ENCODE results near the gene KNDC1. TPM values are rescaled to one million over a fixed set of nuclear protein-coding genes. Genes with fewer than 3 reads are reported as not detected.

The KNDC1 gene
- total RNA-seq, 1 experiment from 2014 or later = 0.39 TPM

DNA sequence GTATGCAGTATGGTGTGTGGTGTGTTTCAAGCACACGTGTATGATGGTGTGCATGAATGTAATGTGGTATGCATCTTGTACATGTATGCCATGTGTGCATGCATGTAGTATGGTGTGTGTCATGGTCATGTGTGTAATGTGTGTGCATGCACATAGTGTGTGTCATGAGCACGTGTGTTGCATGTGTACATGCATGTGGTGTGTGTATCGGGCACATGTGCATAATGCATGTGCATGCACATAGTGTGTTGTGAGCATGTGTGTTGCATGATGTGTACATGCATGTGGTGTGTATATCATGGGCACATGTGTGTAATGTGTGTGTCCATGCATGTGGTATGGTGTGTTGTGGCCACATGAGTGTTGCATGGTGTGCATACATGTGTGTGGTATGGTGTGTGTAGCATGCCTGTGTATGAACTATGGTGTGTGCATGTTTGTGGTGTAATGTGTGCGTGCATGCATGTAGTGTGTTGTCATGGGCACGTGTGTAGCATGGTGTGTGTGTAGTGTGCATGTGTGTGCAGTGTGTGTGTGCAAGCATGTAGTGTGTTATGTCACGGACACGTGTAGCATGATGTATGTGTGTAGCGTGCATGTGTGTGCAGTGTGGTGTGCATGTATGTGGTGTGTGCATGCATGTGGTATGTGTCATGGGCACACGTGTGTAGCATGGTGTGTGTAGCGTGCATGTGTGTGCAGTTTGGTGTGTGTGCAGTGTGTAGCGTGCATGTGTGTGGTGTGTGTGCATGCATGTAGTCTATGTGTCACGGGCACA is 17.6 kb downstream of the KNDC1 start:
- no peak for DNase-seq (ENCODE audit: low spot score)

DNA sequence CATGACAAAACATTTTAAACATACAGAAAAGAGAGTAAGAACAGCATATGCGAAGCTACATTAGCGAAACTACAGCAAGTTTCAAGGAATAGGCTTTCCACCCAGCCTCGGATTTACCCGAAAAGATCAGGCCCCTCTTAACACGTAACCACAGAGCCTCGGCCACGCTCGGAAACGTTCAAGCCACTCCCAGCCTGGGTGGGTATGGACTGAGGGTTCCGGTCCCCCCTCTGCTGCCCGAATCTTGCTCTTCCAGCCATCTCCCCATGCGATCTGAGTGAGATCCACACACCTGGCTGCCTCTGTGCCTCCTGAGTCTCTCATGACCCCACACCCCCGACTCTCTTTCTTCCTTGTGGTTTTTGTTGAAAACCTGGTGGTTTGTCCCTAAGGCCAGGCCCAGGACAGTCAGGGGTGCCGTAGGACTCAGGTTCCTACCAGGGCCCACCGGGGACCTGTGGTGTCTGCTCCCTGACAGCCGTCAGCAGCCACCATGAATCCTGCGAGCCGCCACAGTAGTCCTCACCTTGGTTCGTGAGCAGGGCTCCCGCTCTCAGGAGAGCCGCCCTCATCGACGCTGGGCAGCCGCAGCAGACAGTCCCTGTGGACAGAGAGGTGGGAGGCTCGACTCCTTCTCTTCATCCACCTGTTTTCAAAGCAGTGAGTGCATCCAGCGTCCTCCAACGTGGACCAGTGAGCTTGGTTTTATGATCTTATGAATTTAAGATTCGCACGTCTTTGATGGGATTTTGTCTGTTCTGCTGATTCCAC is 18.5 kb downstream of the KNDC1 start:
- no peak for DNase-seq (ENCODE audit: low spot score)

GRCh38 chr10:133179128-133179520 is 19.1 kb downstream of the KNDC1 start:
- DNase-seq (ENCODE audit: low spot score) = no peak

- no peak for DNase-seq (ENCODE audit: low spot score)
Observed at GRCh38 chr10:133179651-133180050, 19.6 kb downstream of the KNDC1 start.

DNA sequence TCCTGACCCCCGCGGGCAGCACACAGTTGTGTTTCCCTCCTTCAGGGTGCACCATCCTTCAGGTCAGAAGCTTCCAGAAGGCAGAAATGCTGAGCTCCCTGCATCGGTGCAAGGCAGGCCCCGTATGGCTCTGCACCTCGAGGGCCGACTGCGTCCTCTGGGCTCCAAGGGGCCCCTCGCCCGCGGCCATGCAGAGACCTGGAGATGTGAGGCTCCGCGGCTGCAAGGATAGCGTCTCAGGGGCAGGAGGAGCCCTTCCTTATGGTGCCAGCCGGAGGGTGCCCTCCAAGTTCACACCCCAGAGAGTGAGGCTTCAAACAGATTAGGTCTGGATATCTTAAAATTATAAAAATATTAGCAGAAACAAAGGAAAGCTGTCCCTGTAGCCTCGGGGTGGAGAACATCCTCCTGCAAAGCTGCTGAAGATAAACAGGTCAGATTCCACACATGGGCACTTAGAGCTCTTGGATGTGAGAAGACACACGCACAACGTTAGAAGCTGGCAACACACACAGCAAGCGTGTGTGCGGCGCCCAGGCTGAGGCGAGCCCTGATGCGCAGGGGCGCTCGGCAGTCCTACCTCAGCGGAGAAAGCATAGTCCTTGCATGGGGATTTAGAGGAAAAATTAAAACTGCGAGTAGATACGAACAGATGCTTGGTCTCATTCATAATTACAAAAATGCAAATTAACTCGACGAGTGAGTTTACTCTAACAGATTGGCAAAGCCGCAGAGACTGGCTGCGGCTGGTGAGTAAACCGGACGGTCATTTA is 20.4 kb downstream of the KNDC1 start:
- DNase-seq (ENCODE audit: low spot score) = no peak

DNA sequence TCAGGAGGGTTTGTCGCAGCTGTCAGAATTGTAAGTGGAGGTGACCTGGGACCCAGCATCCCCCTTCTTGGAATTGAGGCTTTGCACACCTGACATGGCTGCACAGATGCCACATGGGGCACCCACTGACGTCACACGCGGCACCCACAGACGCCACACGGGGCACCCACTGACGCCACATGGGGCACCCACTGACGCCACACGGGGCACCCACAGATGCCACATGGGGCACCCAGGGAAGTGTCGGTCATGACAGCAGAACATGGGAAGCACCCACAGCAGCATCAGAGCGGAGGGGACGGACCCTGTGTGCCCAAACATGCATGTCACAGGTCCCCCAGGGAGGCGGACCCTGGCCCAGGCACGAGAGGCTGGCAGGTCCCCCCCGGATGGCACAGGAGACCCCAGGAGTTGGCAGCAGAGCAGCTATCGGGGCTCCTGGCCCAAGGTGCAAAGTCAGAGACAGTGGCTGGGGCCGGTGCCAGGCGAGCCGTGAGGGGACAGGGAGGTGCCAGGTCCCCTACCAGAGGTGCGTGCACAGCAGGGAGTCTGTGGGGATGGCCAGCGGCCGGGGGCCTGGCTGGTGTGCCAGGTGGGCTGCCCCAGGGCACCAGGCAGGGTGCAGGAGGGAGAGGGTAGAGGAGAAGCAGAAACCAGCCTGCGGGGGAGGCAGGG is 21.1 kb downstream of the KNDC1 start:
- no peak for DNase-seq (ENCODE audit: low spot score)

DNA sequence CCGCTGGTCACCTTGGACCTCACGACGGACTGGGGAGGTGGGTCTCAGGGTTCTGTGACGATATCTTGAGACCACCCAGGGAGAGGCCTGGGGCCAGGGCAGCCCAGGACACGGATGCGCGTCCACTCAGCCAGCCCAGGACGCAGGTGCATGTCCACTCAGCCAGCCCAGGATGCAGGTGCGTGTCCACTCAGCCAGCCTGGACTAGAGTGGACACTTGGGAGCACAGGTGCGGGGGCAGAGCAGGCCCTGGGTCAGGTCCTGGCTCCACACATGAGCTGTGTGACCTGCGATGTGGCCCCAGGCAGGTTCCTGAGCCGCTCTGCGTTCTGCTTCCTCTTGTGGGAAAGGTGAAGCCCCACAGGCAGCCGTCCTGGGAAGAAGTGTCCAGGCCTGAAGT is 22.2 kb downstream of the KNDC1 start:
- DNase-seq (ENCODE audit: low spot score) = no peak

GRCh38 chr10:133182791-133183645 is 23.0 kb downstream of the KNDC1 start:
- no peak for DNase-seq (ENCODE audit: low spot score)

GRCh38 chr10:133183646-133184378 is 23.8 kb downstream of the KNDC1 start:
- DNase-seq (ENCODE audit: low spot score) = no peak

DNA sequence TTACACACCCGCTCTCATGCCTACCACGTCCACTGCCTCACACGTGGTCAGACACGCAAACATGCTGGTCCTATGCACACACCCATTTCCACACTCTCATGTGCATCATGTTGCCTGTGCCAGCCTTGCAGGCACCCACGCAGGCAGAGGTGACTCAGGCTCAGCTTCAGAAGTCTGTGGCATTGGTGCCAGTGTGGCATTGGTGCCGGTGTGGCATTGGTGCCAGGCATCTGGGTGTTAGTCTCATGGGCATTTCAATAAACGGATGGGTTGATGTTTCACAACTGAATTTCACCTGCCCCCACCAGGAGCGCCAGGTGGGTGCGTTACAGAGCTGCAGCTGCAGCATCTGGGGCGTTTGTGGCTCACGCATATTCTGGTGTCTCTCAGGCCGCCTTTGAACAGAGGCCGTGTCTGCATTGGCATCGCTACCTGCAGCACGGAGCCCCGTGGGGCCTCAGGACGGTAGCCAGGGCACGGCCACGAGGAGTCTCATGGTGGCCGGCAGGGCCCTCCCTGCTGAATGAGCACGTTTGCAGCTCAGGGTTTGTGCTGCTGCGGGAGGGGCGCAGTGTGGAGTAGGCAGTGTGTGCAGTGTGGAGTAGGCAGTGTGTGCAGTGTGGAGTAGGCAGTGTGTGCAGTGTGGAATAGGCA is 24.7 kb downstream of the KNDC1 start:
- no peak for DNase-seq (ENCODE audit: low spot score)

- DNase-seq (ENCODE audit: low spot score) = no peak
Observed at GRCh38 chr10:133185421-133185820, 25.4 kb downstream of the KNDC1 start.

DNA sequence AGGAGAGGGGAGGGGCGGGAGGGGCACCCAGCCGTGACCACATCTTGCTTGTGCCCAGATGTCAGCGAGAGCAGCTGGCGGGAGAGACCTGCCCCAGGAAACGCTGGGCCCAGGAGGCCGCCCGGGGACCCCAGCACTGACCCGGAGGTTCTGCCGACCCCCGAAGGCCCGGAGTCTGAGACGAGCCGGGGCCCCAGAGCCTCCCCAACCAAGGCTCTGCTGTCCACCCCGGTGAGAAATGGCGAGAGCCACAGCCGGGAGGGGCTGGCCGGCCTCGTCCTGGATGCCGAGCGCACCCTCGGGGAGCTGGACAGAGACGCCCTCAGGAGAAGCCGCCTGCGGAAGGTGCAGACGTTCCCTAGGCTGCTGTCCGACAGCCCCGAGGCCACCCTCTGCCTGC is 25.9 kb downstream of the KNDC1 start:
- DNase-seq (ENCODE audit: low spot score) = no peak

- no peak for DNase-seq (ENCODE audit: low spot score)
Observed at GRCh38 chr10:133186416-133187090, 26.5 kb downstream of the KNDC1 start.

- no peak for DNase-seq (ENCODE audit: low spot score)
Observed at GRCh38 chr10:133187091-133187905, 27.3 kb downstream of the KNDC1 start.

DNA sequence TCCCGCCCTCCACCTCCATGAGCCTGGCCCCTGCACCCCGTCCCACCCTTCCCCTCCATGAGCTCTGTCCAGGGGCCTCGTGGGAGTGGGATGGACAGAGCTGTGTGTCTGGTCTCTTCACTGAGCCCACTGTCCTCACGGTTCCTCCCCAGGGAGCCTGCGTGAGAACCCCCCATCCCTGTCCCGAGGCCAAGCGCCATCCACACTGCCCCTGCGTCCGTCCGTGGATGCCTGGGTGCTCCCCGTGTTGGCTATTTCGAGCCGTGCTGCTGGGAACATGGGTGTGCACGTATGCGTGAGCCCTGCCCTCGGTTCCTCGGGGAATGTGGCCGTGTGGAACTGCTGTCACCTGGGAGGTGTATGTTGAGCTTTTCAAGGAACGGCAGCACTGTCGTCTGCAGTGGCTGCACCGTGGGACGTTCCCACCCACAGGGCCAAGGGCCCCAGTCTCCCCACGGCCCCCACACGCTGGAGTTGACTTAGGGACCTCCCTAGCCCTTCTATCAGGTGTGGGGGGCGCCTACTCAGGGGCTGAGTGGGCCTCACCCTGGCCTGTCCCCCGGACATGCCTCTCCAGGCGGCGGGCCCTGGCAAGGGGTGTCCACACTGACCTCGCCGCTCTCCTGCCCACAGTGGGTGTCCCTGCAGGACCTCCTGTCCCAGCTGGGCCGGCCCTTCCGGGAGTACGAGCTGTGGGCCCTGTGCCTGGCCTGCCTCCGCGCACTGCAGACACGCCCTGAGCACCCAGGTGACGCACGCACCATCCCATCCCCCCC is 28.1 kb downstream of the KNDC1 start:
- DNase-seq (ENCODE audit: low spot score) = no peak

DNA sequence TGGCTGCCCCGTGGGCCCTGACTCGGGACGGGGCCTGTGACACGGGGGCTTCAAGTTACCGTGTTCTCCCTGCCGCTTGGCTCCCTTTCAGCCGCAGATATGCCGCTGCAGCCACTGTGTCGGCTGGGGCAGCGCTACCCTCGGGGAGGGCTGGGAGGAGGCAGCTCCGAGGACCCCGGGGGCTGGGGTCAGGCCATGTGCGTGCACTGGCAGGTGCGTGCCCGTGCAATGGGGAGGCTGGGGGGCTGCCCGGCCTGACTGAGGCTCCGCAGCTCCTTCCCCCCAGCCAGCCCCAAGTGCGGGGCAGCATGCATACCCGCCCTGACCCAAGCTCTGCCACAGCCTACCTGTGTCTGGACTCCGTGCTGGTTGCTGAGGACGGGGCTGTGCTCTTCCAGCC is 29.2 kb downstream of the KNDC1 start:
- DNase-seq (ENCODE audit: low spot score) = no peak

GRCh38 chr10:133189726-133190125 is 29.7 kb downstream of the KNDC1 start:
- no peak for DNase-seq (ENCODE audit: low spot score)

Data from H4 (cell line).